Activated CD4-positive, alpha-beta T cell treated with anti-CD3 and anti-CD28 coated beads, Interleukin-2, amount 10 ng/mL, durations not matched to agents 24 days and 14 days (primary cell): ENCODE results near the gene APOL3. TPM values are rescaled to one million over a fixed set of nuclear protein-coding genes. Genes with fewer than 3 reads are reported as not detected.
A peak's percentile ranks its signal among the peaks of the same experiment; 100 is the strongest.
"Not testable (repeated sequence)": the region's sequence is repeated elsewhere in the genome, so short reads cannot be mapped to it uniquely, and the experiment has no call there.

ENCODE experiments used
- DNase-seq: peaks from one replicate; pipeline ENCODE4 v3.0.0; 2022
- H3K27ac Mint-ChIP-seq: one replicate; pipeline ENCODE4 v1.8.0; 2022; ENCODE audit warnings: mild to moderate bottlenecking, mixed read lengths
- H3K27me3 Mint-ChIP-seq: one replicate; pipeline ENCODE4 v1.8.0; 2022; ENCODE audit warnings: mixed read lengths
- H3K36me3 Mint-ChIP-seq: one replicate; pipeline ENCODE4 v1.8.0; 2022; ENCODE audit warnings: low read depth, mild to moderate bottlenecking, mixed read lengths
- H3K4me1 Mint-ChIP-seq: one replicate; pipeline ENCODE4 v1.8.0; 2021; ENCODE audit warnings: mixed read lengths
- H3K4me3 Mint-ChIP-seq: one replicate; pipeline ENCODE4 v1.8.0; 2022; ENCODE audit warnings: mild to moderate bottlenecking, moderate library complexity, mixed read lengths
- H3K9me3 Mint-ChIP-seq: one replicate; pipeline ENCODE4 v1.8.0; 2021; ENCODE audit warnings: mixed read lengths
- intact Hi-C: fragments of 100-400 bp; cut with micrococcal nuclease; formaldehyde crosslinking; loops from one replicate; pipeline ENCODE4 v1.15.1; 2023
- total RNA-seq: library from RNA; stranded (reverse); gene quantifications from 2 replicates; pipeline ENCODE4 v1.2.3, GENCODE V29; 2022

Gene APOL3, protein sequence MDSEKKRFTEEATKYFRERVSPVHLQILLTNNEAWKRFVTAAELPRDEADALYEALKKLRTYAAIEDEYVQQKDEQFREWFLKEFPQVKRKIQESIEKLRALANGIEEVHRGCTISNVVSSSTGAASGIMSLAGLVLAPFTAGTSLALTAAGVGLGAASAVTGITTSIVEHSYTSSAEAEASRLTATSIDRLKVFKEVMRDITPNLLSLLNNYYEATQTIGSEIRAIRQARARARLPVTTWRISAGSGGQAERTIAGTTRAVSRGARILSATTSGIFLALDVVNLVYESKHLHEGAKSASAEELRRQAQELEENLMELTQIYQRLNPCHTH
- 42.2 and 44.8 TPM in 2 replicates for total RNA-seq

DNA sequence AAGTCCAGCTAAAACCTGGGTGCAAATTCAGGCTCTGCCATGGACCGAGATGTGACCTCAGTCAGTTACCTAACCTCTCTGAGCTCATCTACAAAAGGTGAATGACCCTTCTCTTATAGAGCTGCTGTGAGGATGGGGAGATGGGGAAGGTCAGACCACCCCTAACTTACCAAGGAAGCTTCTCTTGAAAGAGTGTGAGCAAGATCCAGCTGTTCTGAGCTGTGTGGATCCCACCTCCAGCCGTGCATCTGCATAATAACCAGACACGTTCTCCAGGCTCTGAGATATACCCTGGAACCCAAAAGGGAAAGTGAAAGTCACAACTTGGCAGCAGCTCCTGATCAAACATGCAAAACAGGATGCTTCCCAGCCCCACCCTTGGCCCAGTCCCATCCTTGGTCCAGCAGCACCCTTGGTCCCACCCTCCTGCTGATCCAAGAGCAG is at the start of gene APOL3:
APOL3 (minus strand) TSS at position 257 of the 444 bp plus-strand sequence. CDS start 11,700 bp downstream, outside the sequence.
- Mint-ChIP-seq H3K36me3 (peaks cover 14% of the 10 kb centered on the region), H3K27ac (peak within 1 kb of the TSS; percentile 95), H3K4me3 (peak within 1 kb of the TSS; percentile 94), H3K27me3 (no peaks in the 10 kb centered on the region), H3K9me3 (no peaks in the 10 kb centered on the region), H3K4me1 (peaks cover 78% of the 10 kb centered on the region)
- peak; percentile 88 for DNase-seq
- intact Hi-C loops = loop anchor here (10.0 kb wide), 1 partner anchor 324 kb away; the partner anchor contains the start of gene TXN2

DNA sequence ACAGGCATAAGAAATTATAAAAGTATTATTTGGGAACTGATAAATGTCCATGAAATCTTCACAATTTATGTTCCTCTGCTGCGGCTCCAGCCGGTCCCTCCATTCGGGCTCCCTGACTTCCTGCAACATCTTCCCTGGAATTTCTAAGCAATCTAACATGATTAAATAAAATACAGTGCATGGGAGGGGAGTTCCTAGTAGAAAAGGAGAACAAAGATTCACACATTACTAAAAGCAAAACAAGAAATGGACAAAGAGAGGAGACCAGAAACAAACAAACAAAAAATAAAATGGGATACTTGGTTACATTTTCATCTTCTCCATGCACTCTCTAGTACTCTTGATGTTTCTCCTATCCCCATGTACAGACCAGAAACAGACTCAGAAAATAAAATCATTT is 49.7 kb upstream of the APOL3 start:
- Mint-ChIP-seq H3K27ac (no peak overlapping the region), H3K4me1 (peaks cover 5% of the 10 kb centered on the region), H3K9me3 (peaks cover 4% of the 10 kb centered on the region), H3K27me3 (peaks cover 53% of the 10 kb centered on the region), H3K4me3 (no peak overlapping the region), H3K36me3 (peaks cover 3% of the 10 kb centered on the region)
- no peak for DNase-seq
- intact Hi-C loops = no loop called here

DNA sequence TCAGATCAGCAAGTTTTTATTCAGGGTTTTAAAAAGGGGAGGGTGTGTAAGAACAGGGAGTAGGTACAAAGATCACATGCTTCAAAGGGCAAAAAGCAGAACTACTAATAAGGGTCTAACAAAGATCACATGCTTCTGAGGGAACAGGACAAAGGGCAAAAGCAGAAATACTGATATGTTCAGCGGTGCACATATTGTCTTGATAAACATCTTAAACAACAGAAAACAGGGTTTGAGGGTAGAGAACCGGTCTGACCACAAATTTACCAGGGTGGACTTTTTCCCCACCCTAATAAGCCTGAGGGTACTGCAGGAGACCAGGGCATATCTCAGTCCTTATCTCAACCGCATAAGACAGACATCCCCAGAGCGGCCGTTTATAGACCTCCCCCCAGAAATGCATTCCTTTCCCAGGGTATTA is 48.9 kb upstream of the APOL3 start:
- DNase-seq, intact Hi-C loops, H3K4me1 Mint-ChIP-seq, H3K27ac Mint-ChIP-seq, H3K9me3 Mint-ChIP-seq, H3K4me3 Mint-ChIP-seq, H3K36me3 Mint-ChIP-seq: not testable (repeated sequence)
- H3K27me3 Mint-ChIP-seq = peaks cover 49% of the 10 kb centered on the region

DNA sequence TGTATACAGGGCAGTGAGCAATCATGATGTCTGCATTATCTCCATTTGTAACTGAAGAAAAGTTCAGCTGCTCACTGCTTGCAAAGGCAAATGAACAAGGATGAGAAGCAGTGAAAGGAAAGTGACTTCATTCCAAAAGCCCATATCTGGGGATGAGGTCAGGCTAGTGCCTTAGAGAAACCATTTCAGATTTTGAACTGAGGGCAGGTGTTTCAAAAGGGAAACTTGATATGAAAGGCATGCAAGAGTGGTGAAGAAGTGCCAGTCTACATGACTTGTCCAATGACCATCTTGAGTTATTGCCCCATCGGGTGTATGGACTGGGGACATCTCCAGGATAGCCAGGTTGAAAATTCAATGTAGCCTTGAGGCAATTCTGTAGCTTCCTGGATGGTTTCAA is 48.4 kb upstream of the APOL3 start:
- H3K4me1 Mint-ChIP-seq = peaks cover 7% of the 10 kb centered on the region
- H3K36me3 Mint-ChIP-seq = peaks cover 3% of the 10 kb centered on the region
- H3K27ac Mint-ChIP-seq = no peak overlapping the region
- H3K4me3 Mint-ChIP-seq = no peak overlapping the region
- no peak for DNase-seq
- peaks cover 4% of the 10 kb centered on the region for H3K9me3 Mint-ChIP-seq
- H3K27me3 Mint-ChIP-seq = peaks cover 44% of the 10 kb centered on the region
- intact Hi-C loops = no loop called here

DNA sequence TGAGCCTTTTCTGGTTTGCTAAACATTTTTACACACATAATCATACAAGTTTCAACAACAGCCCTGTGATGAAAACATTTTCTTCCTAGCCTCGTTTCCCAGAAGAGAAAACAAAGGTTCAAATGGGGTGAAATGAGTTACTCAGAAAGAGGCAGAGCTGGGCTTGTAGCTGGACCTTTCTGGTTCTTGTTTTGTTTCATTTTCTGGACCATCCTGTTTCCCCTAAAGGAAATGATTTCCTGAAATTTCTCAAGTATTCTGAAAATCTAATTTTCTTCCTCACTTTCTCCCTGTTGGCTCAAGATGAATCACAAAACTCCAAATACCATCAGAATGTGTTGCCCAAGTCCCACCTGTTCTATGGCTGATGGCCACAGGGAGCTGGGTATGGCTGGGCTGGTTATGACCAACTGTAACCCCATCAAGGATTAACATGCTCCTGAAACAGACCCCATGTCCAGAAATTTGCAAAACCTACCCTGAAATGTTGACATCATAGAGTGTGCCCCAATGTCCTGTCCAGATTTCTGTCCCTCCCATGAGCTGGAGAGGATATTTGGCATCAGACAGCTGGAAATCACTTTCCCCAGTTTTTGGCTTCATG is 47.7 kb upstream of the APOL3 start:
- no peak for DNase-seq
- H3K4me3 Mint-ChIP-seq = no peak overlapping the region
- peaks cover 4% of the 10 kb centered on the region for H3K9me3 Mint-ChIP-seq
- intact Hi-C loops = no loop called here
- peaks cover 3% of the 10 kb centered on the region for H3K36me3 Mint-ChIP-seq
- no peak overlapping the region for H3K27ac Mint-ChIP-seq
- peaks cover 7% of the 10 kb centered on the region for H3K4me1 Mint-ChIP-seq
- H3K27me3 Mint-ChIP-seq = peaks cover 39% of the 10 kb centered on the region

DNA sequence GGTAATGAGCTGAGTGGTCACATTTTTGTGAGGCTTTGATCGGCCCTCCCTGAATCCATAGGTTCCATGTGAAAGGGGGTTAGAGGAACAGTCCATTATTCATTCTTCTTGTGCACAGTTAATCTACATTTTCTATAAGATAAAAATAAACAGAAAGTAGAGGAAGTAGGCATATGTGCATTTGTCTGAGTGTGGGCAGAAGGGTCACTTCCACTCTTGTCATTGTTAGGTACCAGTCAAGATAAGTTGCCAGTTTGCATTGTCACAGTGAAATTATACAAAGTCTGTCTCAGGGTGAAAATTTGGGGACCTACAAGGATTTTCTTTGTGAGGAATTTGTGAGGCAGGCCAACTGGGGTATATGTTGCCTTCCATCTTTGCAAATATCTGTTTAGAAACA is 45.7 kb upstream of the APOL3 start:
- H3K27ac Mint-ChIP-seq = no peak overlapping the region
- H3K27me3 Mint-ChIP-seq = peaks cover 28% of the 10 kb centered on the region
- intact Hi-C loops = no loop called here
- peaks cover 9% of the 10 kb centered on the region for H3K4me1 Mint-ChIP-seq
- H3K9me3 Mint-ChIP-seq = peaks cover 4% of the 10 kb centered on the region
- H3K4me3 Mint-ChIP-seq = no peak overlapping the region
- no peak for DNase-seq
- peaks cover 3% of the 10 kb centered on the region for H3K36me3 Mint-ChIP-seq

DNA sequence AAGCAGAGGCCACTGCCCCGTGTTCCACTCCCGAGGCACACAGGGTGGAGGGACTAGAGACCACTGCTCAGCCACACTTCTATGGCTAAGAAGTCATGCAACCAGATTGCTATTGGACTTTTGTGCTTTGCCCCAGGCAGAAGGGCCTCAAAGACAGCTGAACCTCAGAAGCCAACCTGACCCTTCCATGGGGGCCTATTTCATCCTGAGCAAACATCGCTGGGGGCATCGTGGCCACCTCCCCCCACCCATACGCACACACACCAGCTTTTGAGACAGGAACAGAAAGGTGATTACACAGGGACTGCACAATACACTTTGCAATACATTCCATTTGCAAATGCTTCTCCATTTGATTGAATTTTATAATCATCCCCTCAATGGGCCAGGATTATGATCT is 45.0 kb upstream of the APOL3 start:
- intact Hi-C loops, DNase-seq, H3K4me3 Mint-ChIP-seq, H3K27ac Mint-ChIP-seq, H3K36me3 Mint-ChIP-seq, H3K4me1 Mint-ChIP-seq, H3K9me3 Mint-ChIP-seq: not testable (repeated sequence)
- peaks cover 22% of the 10 kb centered on the region for H3K27me3 Mint-ChIP-seq

DNA sequence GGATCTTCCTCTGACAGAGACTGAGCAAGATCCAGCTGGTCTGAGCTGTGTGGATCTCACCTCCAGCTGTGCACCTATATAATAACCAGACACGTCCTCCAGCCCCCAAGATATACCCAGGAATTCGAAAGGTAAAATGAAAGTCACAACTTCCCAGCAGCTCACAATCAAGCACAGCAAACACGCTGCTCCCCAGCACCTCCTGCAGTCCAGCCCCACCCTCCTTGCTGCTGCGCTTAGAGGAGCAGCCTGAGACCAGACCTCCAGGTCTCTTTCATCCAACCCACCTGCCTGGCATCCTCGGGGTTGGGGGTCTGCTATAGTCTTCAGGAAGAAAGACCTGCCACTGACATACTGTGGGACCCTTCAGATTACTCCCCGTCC is 44.1 kb upstream of the APOL3 start:
- Mint-ChIP-seq H3K27ac (no peak overlapping the region), H3K27me3 (peaks cover 14% of the 10 kb centered on the region), H3K4me3 (peak overlapping the region; percentile 24), H3K9me3 (peaks cover 4% of the 10 kb centered on the region), H3K36me3 (peaks cover 3% of the 10 kb centered on the region), H3K4me1 (peaks cover 4% of the 10 kb centered on the region)
- intact Hi-C loops = no loop called here
- DNase-seq = no peak

DNA sequence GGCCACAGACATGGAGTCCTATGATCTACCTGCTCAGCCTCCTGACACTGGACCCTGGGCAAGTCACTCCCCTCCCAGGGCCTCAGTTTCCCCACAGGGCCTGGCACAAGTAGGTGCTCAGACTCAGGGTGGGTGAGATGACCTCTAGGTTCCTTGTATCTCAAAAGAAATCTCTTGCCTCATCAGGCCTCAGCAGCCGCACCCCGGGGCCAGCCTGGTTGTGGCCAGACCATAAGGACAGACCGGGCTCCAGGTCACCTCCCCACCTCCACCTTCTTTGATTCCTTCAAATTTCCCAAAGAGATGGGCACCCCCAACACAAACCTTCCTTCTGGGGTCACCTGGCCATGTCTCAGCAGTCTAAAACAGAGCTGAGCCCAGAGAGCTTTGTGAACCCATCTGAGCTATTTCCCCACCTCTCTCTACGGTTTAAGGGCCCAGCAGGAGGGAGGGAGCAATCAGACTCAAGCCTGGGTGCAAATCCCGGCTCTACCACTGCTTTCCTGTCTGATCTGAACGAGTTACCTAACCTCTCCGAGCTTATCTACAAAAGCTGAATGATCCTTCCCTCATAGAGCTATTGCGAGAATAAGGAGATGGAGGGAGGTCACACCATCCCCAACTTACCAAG is 43.6 kb upstream of the APOL3 start:
- Mint-ChIP-seq H3K4me3 (peak overlapping the region; percentile 24), H3K36me3 (peaks cover under 1% of the 10 kb centered on the region), H3K4me1 (peaks cover 4% of the 10 kb centered on the region), H3K27me3 (peaks cover 10% of the 10 kb centered on the region), H3K9me3 (peaks cover under 1% of the 10 kb centered on the region), H3K27ac (no peak overlapping the region)
- no peak for DNase-seq
- intact Hi-C loops = no loop called here

DNA sequence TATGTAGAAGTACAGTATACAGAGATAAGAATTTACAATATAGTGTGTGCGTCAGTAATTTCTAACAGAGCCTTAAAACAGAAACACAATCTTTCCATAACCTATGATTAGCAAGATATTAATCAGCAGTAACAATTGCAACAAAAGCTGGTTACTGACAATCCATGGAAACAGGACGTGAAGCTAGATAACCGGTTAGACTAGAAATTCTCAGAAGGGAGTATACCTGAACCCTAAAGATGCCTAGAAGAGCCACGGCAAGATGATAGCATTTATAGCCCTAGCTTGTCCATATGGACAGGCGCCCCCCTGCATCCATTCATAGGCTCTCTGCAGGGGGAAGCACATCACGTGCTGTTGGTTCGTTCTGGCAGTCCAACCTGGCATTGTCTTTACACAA is 42.9 kb upstream of the APOL3 start:
- H3K27ac Mint-ChIP-seq, H3K4me1 Mint-ChIP-seq, H3K27me3 Mint-ChIP-seq, intact Hi-C loops, H3K9me3 Mint-ChIP-seq, H3K36me3 Mint-ChIP-seq, DNase-seq, H3K4me3 Mint-ChIP-seq: not testable (repeated sequence)

DNA sequence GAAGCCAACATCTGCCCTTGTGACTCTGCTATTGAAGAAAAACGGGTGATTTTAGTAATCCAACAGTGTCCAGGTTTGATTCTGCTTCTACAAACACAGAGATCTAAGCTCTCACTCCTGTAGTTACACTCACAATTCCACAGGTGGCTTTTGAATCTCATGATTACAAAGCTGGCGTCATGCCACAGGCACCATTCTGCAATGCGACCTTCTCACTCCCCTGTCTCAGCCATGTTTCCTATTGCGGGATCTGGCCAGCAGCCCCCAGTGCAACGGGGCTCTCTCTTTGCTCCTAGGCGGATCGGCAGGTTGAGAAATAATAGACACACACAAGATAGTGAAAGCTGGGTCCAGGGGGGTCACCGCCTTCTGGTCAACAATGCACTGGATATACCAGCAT is 42.4 kb upstream of the APOL3 start:
- H3K36me3 Mint-ChIP-seq, intact Hi-C loops, H3K4me3 Mint-ChIP-seq, H3K27ac Mint-ChIP-seq, H3K9me3 Mint-ChIP-seq, H3K27me3 Mint-ChIP-seq, DNase-seq: not testable (repeated sequence)
- peaks cover 11% of the 10 kb centered on the region for H3K4me1 Mint-ChIP-seq

DNA sequence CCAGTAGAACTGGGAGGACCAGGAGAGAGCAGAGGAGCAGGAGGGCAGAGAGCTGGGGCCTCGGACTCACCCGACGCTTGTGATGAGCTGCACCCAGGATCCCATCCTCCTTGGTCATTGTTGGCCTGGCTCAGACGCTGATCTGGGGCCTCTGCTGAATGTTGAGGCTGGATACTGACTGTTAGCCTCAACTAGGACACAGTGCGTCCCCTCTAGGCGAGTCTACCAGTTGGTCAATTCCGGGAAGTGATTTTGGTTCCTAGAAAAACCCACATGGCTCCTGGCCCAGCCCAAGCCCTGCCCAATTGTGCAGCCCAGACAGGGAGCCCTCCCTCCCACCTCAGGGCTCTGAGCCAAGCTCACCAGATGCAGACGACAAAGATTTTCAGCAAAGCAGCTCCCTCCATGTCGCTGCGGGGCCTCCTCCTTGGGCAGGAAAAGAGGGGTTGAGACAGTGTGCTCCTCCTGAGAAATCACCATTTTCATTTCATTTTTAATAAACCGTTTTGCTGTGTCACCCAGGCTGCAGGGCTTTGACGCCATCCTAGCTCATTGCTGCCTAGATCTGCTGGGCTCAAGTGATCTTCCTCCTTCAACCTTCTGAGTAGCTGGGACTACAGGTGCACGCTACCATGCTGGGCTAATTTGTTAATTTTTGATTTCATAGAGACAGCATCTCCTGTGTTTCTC is 41.2 kb upstream of the APOL3 start, which contains the start of gene APOL4:
APOL4 (minus strand) TSS at position 180 of the 690 bp plus-strand sequence; CDS start at position 105, 75 bp downstream.
- DNase-seq = no peak
- Mint-ChIP-seq H3K4me3 (no peak within 1 kb of the TSS), H3K4me1 (peaks cover 22% of the 10 kb centered on the region), H3K27me3 (peaks cover 2% of the 10 kb centered on the region), H3K27ac (no peak within 1 kb of the TSS), H3K9me3 (no peaks in the 10 kb centered on the region), H3K36me3 (no peaks in the 10 kb centered on the region)
- intact Hi-C loops = no loop called here

DNA sequence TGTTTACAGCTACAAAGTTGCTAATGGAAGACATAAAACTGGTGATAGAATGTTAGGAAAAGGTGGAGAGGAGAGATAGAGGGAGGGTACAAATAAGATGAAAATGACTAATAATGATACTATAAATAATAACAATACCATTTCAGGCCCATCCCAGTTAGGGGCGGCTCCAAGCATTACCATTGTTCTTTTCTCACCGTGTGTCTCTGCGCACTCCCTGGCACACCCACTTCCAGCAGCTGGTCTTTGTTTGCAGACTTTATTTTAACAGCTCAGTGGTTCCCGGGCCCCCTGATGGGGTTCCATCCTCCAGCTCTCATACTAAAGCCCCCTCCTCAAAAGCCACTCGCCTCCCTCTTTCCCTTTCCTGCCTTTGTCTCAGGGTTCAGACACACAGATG is 40.5 kb upstream of the APOL3 start:
- H3K4me1 Mint-ChIP-seq = peaks cover 23% of the 10 kb centered on the region
- H3K27me3 Mint-ChIP-seq, H3K36me3 Mint-ChIP-seq, H3K27ac Mint-ChIP-seq, H3K9me3 Mint-ChIP-seq, intact Hi-C loops, DNase-seq, H3K4me3 Mint-ChIP-seq: not testable (repeated sequence)
